ENCODE results near the gene MRPS9.

MRPS9 gene

DNA sequence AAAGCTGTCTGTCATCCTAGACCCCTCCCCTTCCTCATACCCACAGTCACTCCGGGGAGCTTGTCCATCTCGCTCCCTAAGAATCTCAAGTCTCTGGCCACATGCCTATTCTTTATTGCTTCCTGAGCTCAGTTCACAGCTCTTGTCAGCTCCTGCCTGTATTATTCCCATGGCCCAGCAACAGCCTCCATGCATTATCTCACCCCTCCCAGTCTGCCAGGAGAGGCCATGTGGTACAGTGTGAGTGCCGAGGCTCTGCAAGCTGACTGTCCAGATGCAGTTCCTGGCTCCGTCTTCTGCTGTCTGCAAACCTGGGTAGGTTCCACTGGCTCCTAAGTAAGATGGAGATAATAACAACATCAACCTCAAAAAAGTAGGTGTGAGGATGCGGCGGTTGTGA lies 79.7 kb downstream of the MRPS9 start:
- no peaks in the 10 kb centered on the region for H3K36me3 ChIP-seq
- TF ChIP-seq, protein P1, sequence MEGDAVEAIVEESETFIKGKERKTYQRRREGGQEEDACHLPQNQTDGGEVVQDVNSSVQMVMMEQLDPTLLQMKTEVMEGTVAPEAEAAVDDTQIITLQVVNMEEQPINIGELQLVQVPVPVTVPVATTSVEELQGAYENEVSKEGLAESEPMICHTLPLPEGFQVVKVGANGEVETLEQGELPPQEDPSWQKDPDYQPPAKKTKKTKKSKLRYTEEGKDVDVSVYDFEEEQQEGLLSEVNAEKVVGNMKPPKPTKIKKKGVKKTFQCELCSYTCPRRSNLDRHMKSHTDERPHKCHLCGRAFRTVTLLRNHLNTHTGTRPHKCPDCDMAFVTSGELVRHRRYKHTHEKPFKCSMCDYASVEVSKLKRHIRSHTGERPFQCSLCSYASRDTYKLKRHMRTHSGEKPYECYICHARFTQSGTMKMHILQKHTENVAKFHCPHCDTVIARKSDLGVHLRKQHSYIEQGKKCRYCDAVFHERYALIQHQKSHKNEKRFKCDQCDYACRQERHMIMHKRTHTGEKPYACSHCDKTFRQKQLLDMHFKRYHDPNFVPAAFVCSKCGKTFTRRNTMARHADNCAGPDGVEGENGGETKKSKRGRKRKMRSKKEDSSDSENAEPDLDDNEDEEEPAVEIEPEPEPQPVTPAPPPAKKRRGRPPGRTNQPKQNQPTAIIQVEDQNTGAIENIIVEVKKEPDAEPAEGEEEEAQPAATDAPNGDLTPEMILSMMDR (IDR thresholded peaks at IDR 0.05), result no peak
- H3K9me3 ChIP-seq, result no peaks in the 10 kb centered on the region
- no peak overlapping the region for H3K27ac ChIP-seq
- no peaks in the 10 kb centered on the region for H3K4me1 ChIP-seq (ENCODE audit: control insufficient read depth in 1 of 2, insufficient read depth in 1 of 2, low read depth in 1 of 2, low read length in 1 of 2)
- H3K27me3 ChIP-seq, result peaks cover 14% of the 10 kb centered on the region
- H3K4me3 ChIP-seq (ENCODE audit: low read depth in 1 of 2, low read length in 1 of 2), result no peak overlapping the region

DNA sequence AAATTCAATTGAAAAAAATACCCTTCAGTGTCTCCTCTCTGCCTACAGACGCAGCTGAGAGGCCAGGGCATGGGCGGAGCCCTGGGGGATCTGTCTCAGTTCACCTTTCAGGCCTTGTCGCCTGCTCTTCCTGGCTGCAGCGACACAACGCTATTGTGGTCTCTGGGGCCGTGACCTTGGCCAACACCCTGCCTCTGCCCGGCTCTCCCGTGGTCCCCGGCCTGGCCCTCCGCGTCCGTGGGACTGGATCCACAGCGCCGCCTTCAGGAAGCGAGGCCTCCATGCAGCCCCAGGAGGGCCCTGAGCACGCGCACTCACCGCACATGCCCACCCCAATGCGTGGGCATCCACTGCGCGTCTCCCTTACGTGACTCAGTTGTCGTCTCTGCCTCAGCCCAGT lies 81.1 kb downstream of the MRPS9 start:
- Histone ChIP-seq H3K36me3 (no peaks in the 10 kb centered on the region), H3K4me3 (ENCODE audit: low read depth in 1 of 2, low read length in 1 of 2) (no peak overlapping the region), H3K27ac (no peak overlapping the region), H3K27me3 (peaks cover 14% of the 10 kb centered on the region), H3K9me3 (no peaks in the 10 kb centered on the region), H3K4me1 (ENCODE audit: control insufficient read depth in 1 of 2, insufficient read depth in 1 of 2, low read depth in 1 of 2, low read length in 1 of 2) (no peaks in the 10 kb centered on the region)
- TF ChIP-seq, protein P1 (IDR thresholded peaks at IDR 0.05), result no peak

DNA sequence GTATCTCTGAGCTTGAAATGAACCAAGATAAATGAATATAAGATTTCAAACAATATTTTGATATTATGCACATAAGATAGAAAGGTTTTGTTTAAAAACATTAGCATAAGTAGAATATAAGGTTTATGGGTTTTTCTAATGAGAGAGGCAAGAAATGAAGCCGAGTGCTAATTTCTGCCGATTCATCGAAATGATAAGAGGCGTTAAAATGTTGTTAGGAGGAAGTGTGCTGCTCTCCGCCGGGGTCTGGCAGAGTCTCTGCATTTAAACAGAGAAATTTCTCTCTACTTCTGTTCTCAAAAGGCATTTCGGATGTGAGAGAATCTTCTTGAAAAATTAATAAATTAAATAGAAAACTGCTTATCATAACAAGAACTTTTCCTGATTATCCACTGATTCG lies 83.6 kb downstream of the MRPS9 start:
- Histone ChIP-seq H3K4me1 (ENCODE audit: control insufficient read depth in 1 of 2, insufficient read depth in 1 of 2, low read depth in 1 of 2, low read length in 1 of 2) (no peaks in the 10 kb centered on the region), H3K4me3 (ENCODE audit: low read depth in 1 of 2, low read length in 1 of 2) (no peak overlapping the region), H3K27me3 (peaks cover 14% of the 10 kb centered on the region), H3K9me3 (no peaks in the 10 kb centered on the region), H3K27ac (no peak overlapping the region), H3K36me3 (no peaks in the 10 kb centered on the region)
- TF ChIP-seq, protein P1 (IDR thresholded peaks at IDR 0.05), result no peak

DNA sequence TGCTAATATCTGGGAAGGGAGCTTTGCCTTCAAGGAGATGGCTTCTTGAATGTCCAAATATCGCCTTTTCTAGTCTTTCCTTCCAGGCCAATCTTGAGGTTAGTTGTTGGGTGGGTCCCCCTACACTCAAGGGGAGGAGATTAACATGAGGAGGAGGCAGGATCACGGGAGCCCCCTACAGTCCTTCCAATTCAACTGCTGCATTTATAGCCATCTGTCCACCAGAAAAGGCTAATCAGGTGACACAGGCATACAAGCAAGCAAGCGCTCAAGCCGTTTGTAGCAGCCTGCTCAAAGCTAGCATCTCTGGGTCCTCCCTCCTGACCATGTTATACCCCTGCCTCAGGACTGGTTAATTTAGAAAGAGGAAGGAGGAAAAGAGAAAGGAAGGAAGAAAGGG lies 87.6 kb downstream of the MRPS9 start:
- H3K36me3 ChIP-seq, result no peaks in the 10 kb centered on the region
- peaks cover 14% of the 10 kb centered on the region for H3K27me3 ChIP-seq
- H3K9me3 ChIP-seq, result no peaks in the 10 kb centered on the region
- TF ChIP-seq, protein P1 (IDR thresholded peaks at IDR 0.05), result no peak
- no peak overlapping the region for H3K27ac ChIP-seq
- H3K4me3 ChIP-seq (ENCODE audit: low read depth in 1 of 2, low read length in 1 of 2), result no peak overlapping the region
- H3K4me1 ChIP-seq (ENCODE audit: control insufficient read depth in 1 of 2, insufficient read depth in 1 of 2, low read depth in 1 of 2, low read length in 1 of 2), result no peaks in the 10 kb centered on the region

DNA sequence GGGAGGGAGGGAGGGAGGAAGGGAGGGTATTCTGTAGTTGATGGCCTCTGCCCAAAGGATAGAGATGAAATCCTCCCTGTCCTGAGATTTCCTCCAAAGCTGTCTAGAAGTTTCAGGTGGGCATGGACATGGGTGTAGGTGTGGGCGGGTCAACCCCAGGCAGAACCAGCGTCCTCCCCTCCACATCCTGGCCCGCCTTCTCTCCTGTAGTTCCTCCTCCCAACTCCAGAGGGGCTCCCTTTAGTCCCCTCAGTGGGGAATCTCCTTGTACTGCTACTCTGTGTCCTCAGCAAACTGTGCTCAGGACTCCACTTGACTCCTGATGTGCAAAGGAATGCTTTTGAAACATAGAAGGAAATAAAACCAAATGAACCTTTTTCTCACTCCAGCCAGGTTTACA lies 88.1 kb downstream of the MRPS9 start:
- peaks cover 14% of the 10 kb centered on the region for H3K27me3 ChIP-seq
- H3K36me3 ChIP-seq, result no peaks in the 10 kb centered on the region
- no peaks in the 10 kb centered on the region for H3K4me1 ChIP-seq (ENCODE audit: control insufficient read depth in 1 of 2, insufficient read depth in 1 of 2, low read depth in 1 of 2, low read length in 1 of 2)
- H3K27ac ChIP-seq, result no peak overlapping the region
- TF ChIP-seq, protein P1 (IDR thresholded peaks at IDR 0.05), result no peak
- H3K4me3 ChIP-seq (ENCODE audit: low read depth in 1 of 2, low read length in 1 of 2), result no peak overlapping the region
- no peaks in the 10 kb centered on the region for H3K9me3 ChIP-seq

DNA sequence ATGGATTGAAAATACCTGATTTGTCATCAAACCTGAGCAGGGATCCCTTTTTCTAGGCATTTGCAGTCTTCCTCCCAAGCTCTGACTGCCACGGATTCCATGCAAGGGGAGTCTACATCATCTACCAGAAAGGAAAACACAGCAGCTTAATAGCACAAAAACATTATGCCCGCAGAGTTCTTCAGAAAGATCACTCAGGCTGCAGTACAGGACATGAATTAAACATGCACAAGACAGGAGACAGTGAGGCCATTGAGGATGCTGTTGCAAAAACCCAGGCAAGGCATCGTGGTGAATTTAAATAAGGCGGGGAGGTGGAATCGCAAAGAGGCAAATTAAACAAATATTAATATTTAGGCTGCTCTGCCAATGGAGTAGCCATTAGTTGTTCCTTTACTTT lies 88.5 kb downstream of the MRPS9 start:
- TF ChIP-seq, protein P1 (IDR thresholded peaks at IDR 0.05), result no peak
- Histone ChIP-seq H3K36me3 (no peaks in the 10 kb centered on the region), H3K9me3 (no peaks in the 10 kb centered on the region), H3K27ac (no peak overlapping the region), H3K27me3 (peaks cover 10% of the 10 kb centered on the region), H3K4me1 (ENCODE audit: control insufficient read depth in 1 of 2, insufficient read depth in 1 of 2, low read depth in 1 of 2, low read length in 1 of 2) (no peaks in the 10 kb centered on the region), H3K4me3 (ENCODE audit: low read depth in 1 of 2, low read length in 1 of 2) (no peak overlapping the region)
